Measurements from ENCODE around the gene CKM. TPM values are rescaled to one million over a fixed set of nuclear protein-coding genes. Genes with fewer than 3 reads are reported as not detected.

Gene CKM
- total RNA-seq: under 1 TPM in 2 of 4 donors, not detected in 2; 0.17 to 0.73 TPM

GRCh38 chr19:45322744-45323281, at the start of gene CKM:
Gene CKM, minus strand, starts transcription at chr19:45322875. Its CDS starts 3,162 bp downstream, at chr19:45319713.
- Histone ChIP-seq H3K9me3 (no peaks in the 10 kb centered on the region), H3K27ac (peak within 1 kb of the TSS in 3 of 4 donors; percentile 63 to 80 (median 78)), H3K4me1 (peaks cover 0 to 43% (median 9%) of the 10 kb centered on the region in 3 donors), H3K27me3 (peaks cover 20% of the 10 kb centered on the region), H3K4me3 (peak within 1 kb of the TSS in 1 of 2 donors; percentile 42), H3K36me3 (no peaks in the 10 kb centered on the region)
- ATAC-seq: no peak
- WGBS, 2 donors (ENCODE audit: low coverage in 1 of 2): no CpG with 5 or more reads among the region's 15 CpGs
- no peak for TF ChIP-seq EP300 (IDR thresholded peaks at IDR 0.05)
- TF ChIP-seq POLR2A (IDR thresholded peaks at IDR 0.05): no peak
- TF ChIP-seq POLR2AphosphoS5 (IDR thresholded peaks at IDR 0.05): no peak
- no peak for TF ChIP-seq CTCF (IDR thresholded peaks at IDR 0.05)

GRCh38 chr19:45370410-45371204, 47.9 kb upstream of the CKM start, which contains the start of gene ERCC2:
Gene ERCC2, minus strand, starts transcription at chr19:45370573. Its CDS starts 33 bp downstream, at chr19:45370540.
- WGBS, 2 donors (ENCODE audit: low coverage in 1 of 2): 5 to 16% methylated on average over 11 to 16 of the region's 55 CpGs
- H3K36me3 ChIP-seq: no peaks in the 10 kb centered on the region

GRCh38 chr19:45368737-45369340, 46.2 kb upstream of the CKM start:
- H3K9me3 ChIP-seq: no peaks in the 10 kb centered on the region

More at GRCh38 chr19:45370410-45371204, 47.9 kb upstream of the CKM start, which contains the start of gene ERCC2:
- ATAC-seq: peak; percentile 100
- no peaks in the 10 kb centered on the region for H3K27me3 ChIP-seq
- peak within 1 kb of the TSS; percentile 47 to 84 (median 80) for H3K27ac ChIP-seq
- TF ChIP-seq POLR2A (IDR thresholded peaks at IDR 0.05): no peak
- TF ChIP-seq POLR2AphosphoS5 (IDR thresholded peaks at IDR 0.05): no peak
- TF ChIP-seq EP300 (IDR thresholded peaks at IDR 0.05): no peak
- TF ChIP-seq CTCF (IDR thresholded peaks at IDR 0.05): no peak
- H3K4me1 ChIP-seq: peaks cover 0 to 22% (median 3%) of the 10 kb centered on the region in 3 donors
- peak within 1 kb of the TSS; percentile 82 to 89 for H3K4me3 ChIP-seq
- H3K9me3 ChIP-seq: no peaks in the 10 kb centered on the region

GRCh38 chr19:45368127-45368526, 45.5 kb upstream of the CKM start:
- no peak overlapping the region for H3K4me3 ChIP-seq
- no peaks in the 10 kb centered on the region for H3K27me3 ChIP-seq
- TF ChIP-seq POLR2A (IDR thresholded peaks at IDR 0.05) (no peak), EP300 (IDR thresholded peaks at IDR 0.05) (no peak), CTCF (IDR thresholded peaks at IDR 0.05) (no peak), POLR2AphosphoS5 (IDR thresholded peaks at IDR 0.05) (no peak)
- no peak for ATAC-seq
- peaks cover 0 to 22% (median 3%) of the 10 kb centered on the region in 3 donors for H3K4me1 ChIP-seq
- no peak overlapping the region for H3K27ac ChIP-seq
- WGBS, 2 donors (ENCODE audit: low coverage in 1 of 2): 80 to 100% methylated on average over 2 of the region's 4 CpGs
- no peaks in the 10 kb centered on the region for H3K9me3 ChIP-seq
- peaks cover 0 to 24% of the 10 kb centered on the region in 2 donors for H3K36me3 ChIP-seq

More at GRCh38 chr19:45368737-45369340, 46.2 kb upstream of the CKM start:
- peaks cover 0 to 17% of the 10 kb centered on the region in 2 donors for H3K36me3 ChIP-seq
- no peak for ATAC-seq
- TF ChIP-seq CTCF (IDR thresholded peaks at IDR 0.05) (no peak), POLR2AphosphoS5 (IDR thresholded peaks at IDR 0.05) (no peak), POLR2A (IDR thresholded peaks at IDR 0.05) (no peak), EP300 (IDR thresholded peaks at IDR 0.05) (no peak)
- WGBS, 2 donors (ENCODE audit: low coverage in 1 of 2): 96 to 100% methylated on average over 1 to 8 of the region's 11 CpGs
- no peak overlapping the region for H3K27ac ChIP-seq
- H3K4me3 ChIP-seq: no peak overlapping the region
- peaks cover 0 to 22% (median 3%) of the 10 kb centered on the region in 3 donors for H3K4me1 ChIP-seq
- no peaks in the 10 kb centered on the region for H3K27me3 ChIP-seq

Measured in gastroesophageal sphincter (tissue), 4 donors.